Stimulated activated CD8-positive, alpha-beta memory T cell treated with anti-CD3 and anti-CD28 coated beads, Interleukin-7, amount 100 ng/mL, for 4 hours (primary cell): ENCODE results near the gene SRGAP2B.
"Not testable (repeated sequence)": the region's sequence is repeated elsewhere in the genome, so short reads cannot be mapped to it uniquely, and the experiment has no call there.

Experiments
- DNase-seq, 2 donors: peaks; one replicate each; pipeline ENCODE4 v3.0.0-alpha.2; 2020; ENCODE audit warnings: low read depth in 2 of 2

SRGAP2B gene

GRCh38 chr1:145082483-145083255 is 12.5 kb downstream of the SRGAP2B start:
- DNase-seq: not testable (repeated sequence)

DNA sequence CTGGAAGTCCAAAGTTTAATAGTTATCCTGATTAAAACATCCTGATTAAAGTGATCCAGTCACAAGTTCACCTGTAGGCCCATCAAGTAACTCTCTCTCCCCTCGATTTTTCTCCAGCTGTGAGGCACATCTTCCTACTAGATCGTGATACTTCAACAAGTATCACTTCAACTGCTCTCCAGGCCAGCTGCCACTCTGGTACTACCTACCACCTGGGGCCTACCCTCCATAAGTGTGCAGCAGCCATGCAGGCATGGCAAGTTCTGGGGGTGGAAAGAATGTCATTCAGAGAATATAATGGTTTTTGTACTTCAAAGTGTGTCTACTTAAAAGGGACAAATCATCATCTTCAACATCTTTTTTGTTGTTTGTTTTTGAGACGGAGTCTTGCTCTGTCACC is 14.9 kb downstream of the SRGAP2B start:
- DNase-seq: not testable (repeated sequence)

GRCh38 chr1:145079737-145080136 is 15.4 kb downstream of the SRGAP2B start:
- DNase-seq: not testable (repeated sequence)

- not testable (repeated sequence) for DNase-seq
These were observed 16.2 kb downstream of the SRGAP2B start for GRCh38 chr1:145078787-145079370.

- not testable (repeated sequence) for DNase-seq
These were observed 17.0 kb downstream of the SRGAP2B start for GRCh38 chr1:145077872-145078786.

DNA sequence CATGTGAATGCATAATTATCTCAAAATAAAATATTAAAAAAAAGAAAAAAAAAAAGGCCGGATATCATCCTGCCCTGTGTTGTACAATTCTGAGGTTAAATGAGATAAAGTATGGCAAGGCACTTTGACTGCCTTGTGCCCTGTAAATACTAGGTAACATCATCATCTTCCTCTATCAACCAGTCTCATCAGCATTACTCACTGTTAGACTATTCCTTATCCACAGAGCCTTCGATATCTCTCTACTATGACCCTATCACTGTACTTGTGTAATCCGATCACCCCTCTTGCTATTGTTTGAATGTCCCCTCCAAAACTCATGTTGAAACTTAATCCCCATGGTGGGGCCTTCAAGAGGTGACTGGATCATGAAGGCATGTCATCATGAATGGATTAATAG is 18.3 kb downstream of the SRGAP2B start:
- not testable (repeated sequence) for DNase-seq

- DNase-seq: not testable (repeated sequence)
These were observed 21.0 kb downstream of the SRGAP2B start for GRCh38 chr1:145074021-145074559.

DNA sequence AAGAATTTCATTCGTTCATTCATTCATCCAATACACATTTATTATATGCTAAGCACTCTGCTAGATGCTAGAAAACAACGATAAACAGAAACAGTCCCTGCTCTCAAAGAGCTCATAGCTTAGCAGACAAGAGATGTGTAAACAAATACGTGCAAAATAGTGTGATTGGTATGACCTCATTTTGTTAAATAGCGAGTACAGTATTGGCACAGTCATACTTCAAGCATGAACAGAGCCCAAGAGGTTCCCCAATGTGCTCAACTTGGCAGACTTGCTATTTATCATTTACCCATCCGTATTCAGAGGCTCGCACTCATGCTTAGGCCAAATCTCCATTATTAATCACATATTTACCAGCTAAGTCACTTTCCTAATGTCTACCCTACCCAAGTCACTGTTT is 23.6 kb downstream of the SRGAP2B start:
- not testable (repeated sequence) for DNase-seq

- not testable (repeated sequence) for DNase-seq
These were observed 28.6 kb downstream of the SRGAP2B start for GRCh38 chr1:145066486-145066885.

DNA sequence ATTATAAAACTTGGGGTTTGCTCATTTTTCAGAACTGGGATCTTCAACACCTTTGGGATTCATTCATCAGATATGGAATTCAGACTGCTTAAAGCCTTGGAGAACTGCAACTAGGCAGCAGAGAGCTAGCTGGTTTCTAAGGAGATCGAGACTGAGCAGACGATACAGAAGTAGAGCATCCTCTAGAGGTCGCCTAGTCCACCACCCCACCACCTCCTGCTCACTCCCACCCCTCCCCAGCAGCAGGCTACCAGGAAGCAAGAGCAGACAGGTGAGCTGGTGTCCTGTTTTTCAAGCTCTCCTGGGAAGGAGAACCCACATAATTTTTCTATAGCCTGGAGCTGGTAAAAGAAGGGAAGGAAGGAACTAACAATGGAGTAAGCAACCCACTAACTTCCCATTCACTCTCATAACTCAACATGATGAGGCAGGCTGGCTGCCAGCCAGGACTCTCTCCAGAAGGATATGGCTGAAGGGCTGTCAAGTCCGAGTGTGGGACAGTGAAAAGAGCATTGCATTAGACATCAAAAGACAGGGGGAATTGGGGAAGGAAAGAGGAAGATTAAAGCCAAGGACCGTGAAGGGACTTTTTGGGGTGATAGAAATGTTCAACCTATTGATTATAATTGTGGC is 29.8 kb downstream of the SRGAP2B start:
- DNase-seq: not testable (repeated sequence)

GRCh38 chr1:145063941-145064648 is 31.0 kb downstream of the SRGAP2B start:
- DNase-seq: not testable (repeated sequence)

DNA sequence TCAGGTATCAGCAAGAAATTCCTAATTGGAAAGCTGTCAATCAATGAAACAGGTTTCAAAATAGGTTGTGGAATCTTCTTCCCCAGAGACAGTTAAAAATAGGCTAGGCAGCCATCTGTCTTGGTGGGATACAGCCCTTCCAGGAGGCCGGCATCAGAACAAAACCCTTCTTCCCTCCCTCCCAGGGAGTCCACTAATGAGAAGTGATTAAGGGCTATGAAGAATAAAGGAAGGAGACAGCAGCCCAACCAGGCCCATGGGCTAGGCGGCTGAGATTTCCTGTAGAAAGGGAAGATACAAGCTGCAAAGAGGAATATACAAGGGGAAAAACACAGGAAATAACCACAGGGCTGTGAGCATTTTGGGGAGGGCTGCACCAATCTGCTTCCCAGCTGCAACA is 31.8 kb downstream of the SRGAP2B start:
- not testable (repeated sequence) for DNase-seq

GRCh38 chr1:145058184-145058583 is 36.9 kb downstream of the SRGAP2B start:
- not testable (repeated sequence) for DNase-seq

GRCh38 chr1:145055217-145055760 is 39.8 kb downstream of the SRGAP2B start:
- not testable (repeated sequence) for DNase-seq

- not testable (repeated sequence) for DNase-seq
These were observed 41.7 kb downstream of the SRGAP2B start for GRCh38 chr1:145053428-145053827.

GRCh38 chr1:145052019-145052776 is 42.9 kb downstream of the SRGAP2B start:
- DNase-seq: not testable (repeated sequence)

DNA sequence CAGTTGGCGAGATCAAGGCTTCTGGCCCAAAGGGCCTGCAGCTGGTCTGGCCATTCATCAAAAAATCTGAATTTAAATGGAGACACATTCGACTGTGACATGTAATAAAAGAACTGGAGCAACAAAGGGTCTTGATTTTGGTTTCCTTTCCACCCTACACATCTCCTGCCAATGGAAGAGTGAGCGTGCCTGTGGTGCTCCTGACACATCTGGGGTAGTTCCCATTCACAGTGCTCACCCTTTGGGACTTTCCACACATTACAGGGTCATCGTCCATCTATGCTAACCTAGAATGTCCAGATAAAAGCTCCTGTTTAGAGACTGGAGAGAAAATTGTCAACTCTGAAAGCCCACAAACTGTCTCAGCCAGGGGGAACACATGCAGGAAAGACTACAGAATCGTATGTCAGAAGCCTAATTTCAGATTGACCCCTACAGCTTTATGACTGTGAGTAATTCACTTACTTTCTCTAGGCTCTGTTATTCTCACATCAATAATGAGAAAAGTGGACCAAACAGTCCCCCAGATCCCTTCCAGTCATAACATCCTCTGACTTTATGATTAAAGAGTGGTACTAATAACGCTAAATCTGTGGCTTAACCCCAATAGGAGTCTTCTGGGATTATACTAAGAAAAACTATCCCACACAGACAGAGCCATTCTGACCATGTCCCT is 46.8 kb downstream of the SRGAP2B start:
- not testable (repeated sequence) for DNase-seq

DNA sequence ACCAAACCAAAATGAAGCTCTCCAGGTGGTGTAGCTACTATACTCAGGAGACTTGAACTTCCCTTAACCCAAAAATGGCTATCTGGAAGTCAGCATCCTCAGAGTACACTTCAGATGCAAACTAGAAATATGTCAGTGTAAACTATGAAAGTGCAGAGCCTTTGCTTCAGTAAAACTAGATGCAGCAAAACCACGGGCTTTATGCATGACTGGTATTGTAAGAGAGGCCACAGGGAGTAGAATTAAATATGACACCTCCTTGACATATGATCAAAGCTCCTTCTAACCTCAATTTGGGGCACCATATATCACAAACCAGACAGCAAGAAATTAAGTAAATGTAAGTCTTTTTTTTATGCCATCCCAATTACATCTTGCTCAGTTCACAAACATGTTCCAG is 47.6 kb downstream of the SRGAP2B start:
- not testable (repeated sequence) for DNase-seq
